OCI-LY1 (cell line): ENCODE measurements around the gene ARV1.
A peak's percentile ranks its signal among the peaks of the same experiment; 100 is the strongest.

ENCODE experiments used
- H2AFZ ChIP-seq: fragments of 200-600 bp; sonication (generic), shearing (Covaris generic); 2 replicates; pipeline ENCODE4 v1.6.0; 2014; ENCODE audit warnings: antibody characterized with exemption, mild to moderate bottlenecking, low read length
- H3F3A ChIP-seq: fragments of 200-600 bp; sonication (generic), shearing (Covaris generic); 2 replicates; pipeline ENCODE4 v1.6.0; 2014; ENCODE audit warnings: mild to moderate bottlenecking, antibody characterized with exemption, low read length, moderate library complexity; ENCODE audit not compliant: insufficient read depth
- H3K27ac ChIP-seq: fragments of 200-600 bp; sonication (generic); 2 replicates; pipeline ENCODE4 v1.5.1; 2014; ENCODE audit warnings: low read length, mixed run types, mild to moderate bottlenecking, low read depth; ENCODE audit not compliant: poor library complexity, severe bottlenecking
- H3K27me3 ChIP-seq: fragments of 200-600 bp; sonication (generic); 2 replicates; pipeline ENCODE4 v1.6.0; 2014; ENCODE audit warnings: antibody characterized with exemption, mild to moderate bottlenecking, low read length, moderate library complexity; ENCODE audit not compliant: insufficient read depth
- H3K36me3 ChIP-seq: fragments of 200-600 bp; sonication (generic); 2 replicates; pipeline ENCODE4 v1.6.1; 2014; ENCODE audit warnings: mild to moderate bottlenecking, antibody characterized with exemption, low read length, moderate library complexity, mixed read lengths; ENCODE audit not compliant: insufficient read depth
- H3K4me1 ChIP-seq: fragments of 200-600 bp; sonication (generic); 2 replicates; pipeline ENCODE4 v1.5.1; 2014; ENCODE audit warnings: mild to moderate bottlenecking, low read length, moderate library complexity; ENCODE audit not compliant: insufficient read depth, severe bottlenecking
- H3K4me2 ChIP-seq: fragments of 200-600 bp; sonication (generic), shearing (Covaris generic); 2 replicates; pipeline ENCODE4 v1.6.1; 2014; ENCODE audit warnings: low read length
- H3K4me3 ChIP-seq: fragments of 200-600 bp; sonication (generic); 2 replicates; pipeline ENCODE4 v1.5.1; 2014; ENCODE audit warnings: low read length, low read depth, mild to moderate bottlenecking, mixed read lengths; ENCODE audit not compliant: poor library complexity, severe bottlenecking
- H3K79me2 ChIP-seq: fragments of 200-600 bp; shearing (Covaris generic); 2 replicates; pipeline ENCODE4 v1.6.1; 2016; ENCODE audit warnings: mixed run types, low read length, mixed read lengths; ENCODE audit not compliant: insufficient read depth
- H3K9ac ChIP-seq: fragments of 200-600 bp; sonication (generic), shearing (Covaris generic); 2 replicates; pipeline ENCODE4 v1.6.1; 2014; ENCODE audit warnings: mild to moderate bottlenecking, low read length, mixed read lengths
- H3K9me2 ChIP-seq: fragments of 200-600 bp; sonication (generic), shearing (Covaris generic); 2 replicates; pipeline ENCODE4 v1.6.1; 2014; ENCODE audit warnings: low read depth, mild to moderate bottlenecking, low read length, mixed read lengths
- H3K9me3 ChIP-seq: fragments of 200-600 bp; shearing (Covaris generic); 2 replicates; pipeline ENCODE4 v1.6.1; 2014; ENCODE audit warnings: low read length, mixed read lengths
- H4K20me1 ChIP-seq: fragments of 200-600 bp; sonication (generic), shearing (Covaris generic); 2 replicates; pipeline ENCODE4 v1.6.0; 2016; ENCODE audit warnings: mild to moderate bottlenecking, low read length; ENCODE audit not compliant: insufficient read depth
- EZH2 ChIP-seq: fragments of 200-600 bp; sonication (generic), shearing (Covaris generic); IDR thresholded peaks from 2 replicates; pipeline ENCODE4 v1.8.0; 2017; ENCODE audit warnings: borderline replicate concordance, mixed run types, mild to moderate bottlenecking, antibody characterized with exemption, low read length, moderate library complexity, mixed read lengths
- TF ChIP-seq, protein P1 (sequence below): fragments of 200-600 bp; sonication (generic), shearing (Covaris generic); IDR thresholded peaks from 2 replicates; pipeline ENCODE4 v1.5.1; 2017; ENCODE audit warnings: mild to moderate bottlenecking, antibody characterized with exemption, low read length, moderate library complexity, mixed read lengths

The ARV1 gene

DNA sequence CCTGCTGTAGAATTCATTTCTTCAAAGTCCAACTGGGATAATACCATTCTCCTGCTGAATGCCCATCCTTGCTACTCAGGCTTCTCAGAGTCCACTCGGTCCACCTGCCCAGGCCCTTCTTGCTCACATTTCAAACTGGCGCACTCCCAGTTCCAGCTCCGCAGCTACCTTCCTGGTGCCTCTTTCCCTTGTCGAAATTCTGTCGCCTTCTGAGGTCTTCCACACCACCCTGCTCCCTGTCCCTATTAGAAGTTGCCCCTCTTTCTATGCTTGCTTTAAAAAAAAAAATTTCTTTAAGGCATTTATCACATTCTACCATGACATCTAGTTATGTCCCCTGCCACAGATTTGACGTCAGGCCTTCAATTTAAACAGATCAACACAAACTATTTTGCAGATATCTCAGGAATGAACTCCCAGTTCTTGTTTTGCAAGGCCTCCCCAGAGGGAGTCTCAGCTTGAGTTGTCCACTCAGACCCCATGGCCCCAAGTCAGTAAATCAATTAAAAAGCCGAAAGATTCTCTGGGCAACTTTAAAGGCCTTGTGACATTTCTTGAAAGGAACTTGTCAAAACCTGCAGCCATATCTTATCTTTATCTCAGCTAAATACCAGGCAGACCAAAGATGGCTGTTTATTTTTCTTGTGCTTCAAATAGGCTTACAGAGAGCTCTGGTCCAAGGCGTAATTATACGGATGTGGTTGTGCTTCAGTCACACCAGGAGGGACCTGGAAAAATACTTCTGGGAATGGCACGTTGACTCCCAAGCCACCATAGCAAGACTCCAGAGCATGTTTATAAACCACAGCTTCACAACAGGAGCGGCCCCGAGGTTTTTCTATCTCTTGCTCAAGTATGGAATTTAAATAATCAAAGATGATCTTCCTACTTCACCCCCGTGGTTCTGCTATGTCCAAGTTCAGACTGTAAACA lies 59.0 kb downstream of the ARV1 start:
- Histone ChIP-seq H3K36me3 (no peaks in the 10 kb centered on the region), H3K4me3 (no peak overlapping the region), H3K9me2 (no peaks in the 10 kb centered on the region), H3K79me2 (no peaks in the 10 kb centered on the region), H3K9ac (no peak overlapping the region), H3K4me2 (no peak overlapping the region), H2AFZ (no peak overlapping the region), H3K27ac (no peak overlapping the region), H3F3A (no peaks in the 10 kb centered on the region), H4K20me1 (no peaks in the 10 kb centered on the region), H3K4me1 (peaks cover 14% of the 10 kb centered on the region), H3K9me3 (no peaks in the 10 kb centered on the region), H3K27me3 (no peaks in the 10 kb centered on the region)
- TF ChIP-seq, protein P1, sequence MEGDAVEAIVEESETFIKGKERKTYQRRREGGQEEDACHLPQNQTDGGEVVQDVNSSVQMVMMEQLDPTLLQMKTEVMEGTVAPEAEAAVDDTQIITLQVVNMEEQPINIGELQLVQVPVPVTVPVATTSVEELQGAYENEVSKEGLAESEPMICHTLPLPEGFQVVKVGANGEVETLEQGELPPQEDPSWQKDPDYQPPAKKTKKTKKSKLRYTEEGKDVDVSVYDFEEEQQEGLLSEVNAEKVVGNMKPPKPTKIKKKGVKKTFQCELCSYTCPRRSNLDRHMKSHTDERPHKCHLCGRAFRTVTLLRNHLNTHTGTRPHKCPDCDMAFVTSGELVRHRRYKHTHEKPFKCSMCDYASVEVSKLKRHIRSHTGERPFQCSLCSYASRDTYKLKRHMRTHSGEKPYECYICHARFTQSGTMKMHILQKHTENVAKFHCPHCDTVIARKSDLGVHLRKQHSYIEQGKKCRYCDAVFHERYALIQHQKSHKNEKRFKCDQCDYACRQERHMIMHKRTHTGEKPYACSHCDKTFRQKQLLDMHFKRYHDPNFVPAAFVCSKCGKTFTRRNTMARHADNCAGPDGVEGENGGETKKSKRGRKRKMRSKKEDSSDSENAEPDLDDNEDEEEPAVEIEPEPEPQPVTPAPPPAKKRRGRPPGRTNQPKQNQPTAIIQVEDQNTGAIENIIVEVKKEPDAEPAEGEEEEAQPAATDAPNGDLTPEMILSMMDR, result no peak
- no peak for TF ChIP-seq EZH2

GRCh38 chr1:231039161-231040018 lies 60.5 kb downstream of the ARV1 start:
- Histone ChIP-seq H3K4me2 (peak overlapping the region; percentile 74), H3K9ac (peak overlapping the region; percentile 64), H3K27me3 (no peaks in the 10 kb centered on the region), H3K4me3 (peak overlapping the region; percentile 82), H3K9me2 (no peaks in the 10 kb centered on the region), H3K27ac (no peak overlapping the region), H4K20me1 (no peaks in the 10 kb centered on the region), H3K4me1 (peaks cover 14% of the 10 kb centered on the region), H3K9me3 (no peaks in the 10 kb centered on the region), H3K36me3 (no peaks in the 10 kb centered on the region), H3K79me2 (no peaks in the 10 kb centered on the region), H2AFZ (no peak overlapping the region), H3F3A (no peaks in the 10 kb centered on the region)
- TF ChIP-seq EZH2, result no peak
- TF ChIP-seq, protein P1, result no peak

DNA sequence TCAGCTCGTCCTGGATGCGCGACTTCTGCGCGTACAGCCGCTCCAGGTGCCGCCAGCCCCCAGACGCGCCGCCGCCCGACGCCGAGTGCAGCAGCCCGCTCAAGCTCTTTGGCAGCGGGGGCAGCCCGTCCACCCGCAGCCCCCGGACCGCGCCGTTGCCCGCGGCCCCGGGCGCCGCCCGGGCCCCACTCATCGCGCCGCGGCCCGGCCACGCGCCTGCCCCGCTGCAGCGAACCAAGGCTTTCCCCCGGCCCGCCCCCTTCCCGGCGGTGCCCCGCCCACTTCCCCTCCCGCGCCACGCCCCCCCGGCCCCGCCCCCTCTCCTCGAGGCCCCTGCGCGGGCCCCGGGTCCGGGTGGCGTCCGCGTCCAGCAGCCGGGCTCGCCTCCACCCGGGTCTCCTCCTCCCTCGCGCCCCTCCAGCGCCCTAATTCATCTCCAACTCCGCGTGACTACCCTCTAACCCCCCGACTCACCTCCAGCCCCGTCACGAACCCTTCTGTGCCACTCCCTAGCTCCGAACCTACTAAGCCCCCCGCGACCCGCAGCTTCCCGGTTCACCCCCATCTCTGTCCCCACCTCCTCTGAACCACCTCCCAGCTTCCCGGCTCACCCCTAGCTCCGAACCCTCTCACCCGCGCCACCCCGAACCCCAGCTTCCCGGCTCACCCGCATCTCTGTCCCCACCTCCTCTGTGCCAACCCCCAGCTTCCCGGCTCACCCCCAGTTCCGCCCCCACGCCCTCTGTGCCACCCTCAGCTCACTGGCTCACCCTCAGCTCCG lies 61.3 kb downstream of the ARV1 start, which contains the start of gene FAM89A:
Gene FAM89A (minus strand): TSS at position 236 of the 781 bp plus-strand sequence. CDS start 43 bp downstream, at position 193.
- H3K4me1 ChIP-seq, result peaks cover 14% of the 10 kb centered on the region

More for the DNA sequence above, 61.3 kb downstream of the ARV1 start, which contains the start of gene FAM89A:
- peak within 1 kb of the TSS; percentile 64 for H3K9ac ChIP-seq
- peak within 1 kb of the TSS; percentile 95 for H3K4me2 ChIP-seq
- H3K9me3 ChIP-seq, result no peaks in the 10 kb centered on the region
- no peaks in the 10 kb centered on the region for H3K27me3 ChIP-seq
- no peaks in the 10 kb centered on the region for H3K79me2 ChIP-seq
- H3F3A ChIP-seq, result no peaks in the 10 kb centered on the region
- H3K27ac ChIP-seq, result no peak within 1 kb of the TSS
- peak within 1 kb of the TSS; percentile 82; the same call in 1 of the 2 replicates for H2AFZ ChIP-seq
- TF ChIP-seq, protein P1, result no peak
- TF ChIP-seq EZH2, result no peak
- no peaks in the 10 kb centered on the region for H3K36me3 ChIP-seq
- H3K4me3 ChIP-seq, result peak within 1 kb of the TSS; percentile 82
- no peaks in the 10 kb centered on the region for H3K9me2 ChIP-seq
- no peaks in the 10 kb centered on the region for H4K20me1 ChIP-seq
